ENCODE results near the gene AKAP6. TPM values are rescaled to one million over a fixed set of nuclear protein-coding genes. Genes with fewer than 3 reads are reported as not detected.
"Not testable (repeated sequence)": the region's sequence is repeated elsewhere in the genome, so short reads cannot be mapped to it uniquely, and the experiment has no call there.

AKAP6 gene
- total RNA-seq, 2 experiments from 2014 or later = 1.1 to 1.4 TPM

GRCh38 chr14:32370714-32371113 is 41.6 kb downstream of the AKAP6 start:
- Mint-ChIP-seq H3K9me3 (no peaks in the 10 kb centered on the region), H3K27ac (no peak overlapping the region), H3K4me1 (peaks cover 7% of the 10 kb centered on the region), H3K4me3 (no peak overlapping the region), H3K27me3 (peaks cover 4% of the 10 kb centered on the region), H3K36me3 (ENCODE audit: low read depth) (no peaks in the 10 kb centered on the region)
- CTCF ChIA-PET = no interaction called here
- DNase-seq = no peak
- POLR2A ChIA-PET = no interaction called here

- ChIA-PET CTCF (no interaction called here), POLR2A (no interaction called here)
- no peak for DNase-seq
- Mint-ChIP-seq H3K4me3 (no peak overlapping the region), H3K27me3 (peaks cover 4% of the 10 kb centered on the region), H3K36me3 (ENCODE audit: low read depth) (no peaks in the 10 kb centered on the region), H3K27ac (no peak overlapping the region), H3K9me3 (no peaks in the 10 kb centered on the region), H3K4me1 (peaks cover 7% of the 10 kb centered on the region)
These were observed 43.1 kb downstream of the AKAP6 start for GRCh38 chr14:32372154-32372553.

GRCh38 chr14:32373174-32373573 is 44.1 kb downstream of the AKAP6 start:
- H3K4me1 Mint-ChIP-seq; H3K4me3 Mint-ChIP-seq; H3K27ac Mint-ChIP-seq; POLR2A ChIA-PET; DNase-seq; H3K9me3 Mint-ChIP-seq; H3K27me3 Mint-ChIP-seq; H3K36me3 Mint-ChIP-seq (ENCODE audit: low read depth): not testable (repeated sequence)
- CTCF ChIA-PET = interaction anchor here (0.6 kb wide), 1 partner anchor 8 kb away, joined by 7 read pairs; no protein-coding TSS in a partner anchor

- CTCF ChIA-PET = no interaction called here
- no peak for DNase-seq
- Mint-ChIP-seq H3K27me3 (no peaks in the 10 kb centered on the region), H3K4me1 (peaks cover 7% of the 10 kb centered on the region), H3K36me3 (ENCODE audit: low read depth) (no peaks in the 10 kb centered on the region), H3K27ac (no peak overlapping the region), H3K9me3 (no peaks in the 10 kb centered on the region), H3K4me3 (no peak overlapping the region)
- POLR2A ChIA-PET = no interaction called here
These were observed 45.1 kb downstream of the AKAP6 start for GRCh38 chr14:32374155-32374554.

- H3K36me3 Mint-ChIP-seq (ENCODE audit: low read depth) = no peaks in the 10 kb centered on the region
- H3K9me3 Mint-ChIP-seq = no peaks in the 10 kb centered on the region
- H3K27ac Mint-ChIP-seq = no peak overlapping the region
- no peak for DNase-seq
- ChIA-PET POLR2A (no interaction called here), CTCF (no interaction called here)
- no peak overlapping the region for H3K4me3 Mint-ChIP-seq
- H3K27me3 Mint-ChIP-seq = no peaks in the 10 kb centered on the region
- H3K4me1 Mint-ChIP-seq = peaks cover 9% of the 10 kb centered on the region
These were observed 46.6 kb downstream of the AKAP6 start for GRCh38 chr14:32375663-32376062.

GRCh38 chr14:32377046-32377646 is 48.0 kb downstream of the AKAP6 start:
- H3K36me3 Mint-ChIP-seq (ENCODE audit: low read depth) = no peaks in the 10 kb centered on the region
- ChIA-PET POLR2A (interaction anchor here (0.7 kb wide), 1 partner anchor 27 kb away, joined by 3 read pairs; no protein-coding TSS in a partner anchor), CTCF (no interaction called here)
- H3K4me1 Mint-ChIP-seq = peaks cover 9% of the 10 kb centered on the region
- no peak overlapping the region for H3K27ac Mint-ChIP-seq
- H3K4me3 Mint-ChIP-seq = no peak overlapping the region
- H3K27me3 Mint-ChIP-seq = no peaks in the 10 kb centered on the region
- H3K9me3 Mint-ChIP-seq = no peaks in the 10 kb centered on the region
- no peak for DNase-seq

GRCh38 chr14:32378284-32378683 is 49.2 kb downstream of the AKAP6 start:
- H3K27ac Mint-ChIP-seq = no peak overlapping the region
- H3K36me3 Mint-ChIP-seq (ENCODE audit: low read depth) = no peaks in the 10 kb centered on the region
- peaks cover 9% of the 10 kb centered on the region for H3K4me1 Mint-ChIP-seq
- no peaks in the 10 kb centered on the region for H3K9me3 Mint-ChIP-seq
- no peak for DNase-seq
- H3K27me3 Mint-ChIP-seq = no peaks in the 10 kb centered on the region
- ChIA-PET CTCF (no interaction called here), POLR2A (no interaction called here)
- no peak overlapping the region for H3K4me3 Mint-ChIP-seq

- CTCF ChIA-PET = no interaction called here
- no peak overlapping the region for H3K4me3 Mint-ChIP-seq
- POLR2A ChIA-PET = no interaction called here
- DNase-seq = no peak
- no peaks in the 10 kb centered on the region for H3K9me3 Mint-ChIP-seq
- no peaks in the 10 kb centered on the region for H3K27me3 Mint-ChIP-seq
- peaks cover 9% of the 10 kb centered on the region for H3K4me1 Mint-ChIP-seq
- no peaks in the 10 kb centered on the region for H3K36me3 Mint-ChIP-seq (ENCODE audit: low read depth)
- no peak overlapping the region for H3K27ac Mint-ChIP-seq
These were observed 50.3 kb downstream of the AKAP6 start for GRCh38 chr14:32379447-32379846.

GRCh38 chr14:32381869-32382268 is 52.8 kb downstream of the AKAP6 start:
- POLR2A ChIA-PET = no interaction called here
- no peaks in the 10 kb centered on the region for H3K9me3 Mint-ChIP-seq
- no peaks in the 10 kb centered on the region for H3K36me3 Mint-ChIP-seq (ENCODE audit: low read depth)
- H3K4me1 Mint-ChIP-seq = peaks cover 9% of the 10 kb centered on the region
- no peaks in the 10 kb centered on the region for H3K27me3 Mint-ChIP-seq
- H3K4me3 Mint-ChIP-seq = no peak overlapping the region
- DNase-seq = no peak
- CTCF ChIA-PET = interaction anchor here (0.9 kb wide), 1 partner anchor 20 kb away, joined by 3 read pairs; no protein-coding TSS in a partner anchor
- no peak overlapping the region for H3K27ac Mint-ChIP-seq

GRCh38 chr14:32382704-32383103 is 53.6 kb downstream of the AKAP6 start:
- H3K9me3 Mint-ChIP-seq = no peaks in the 10 kb centered on the region
- no peaks in the 10 kb centered on the region for H3K36me3 Mint-ChIP-seq (ENCODE audit: low read depth)
- DNase-seq = no peak
- ChIA-PET CTCF (interaction anchor here (0.9 to 1.2 kb wide), 2 partner anchors 21 to 178 kb away, joined by 3 read pairs; no protein-coding TSS in a partner anchor), POLR2A (no interaction called here)
- H3K4me3 Mint-ChIP-seq = no peak overlapping the region
- no peaks in the 10 kb centered on the region for H3K27me3 Mint-ChIP-seq
- peaks cover 9% of the 10 kb centered on the region for H3K4me1 Mint-ChIP-seq
- H3K27ac Mint-ChIP-seq = no peak overlapping the region

- Mint-ChIP-seq H3K27ac (no peak overlapping the region), H3K36me3 (ENCODE audit: low read depth) (no peaks in the 10 kb centered on the region), H3K27me3 (peaks cover 7% of the 10 kb centered on the region), H3K4me3 (no peak overlapping the region), H3K4me1 (peaks cover 9% of the 10 kb centered on the region), H3K9me3 (no peaks in the 10 kb centered on the region)
- ChIA-PET POLR2A (no interaction called here), CTCF (interaction anchor here (1.2 kb wide), 1 partner anchor 177 kb away, joined by 3 read pairs; no protein-coding TSS in a partner anchor)
- no peak for DNase-seq
These were observed 54.4 kb downstream of the AKAP6 start for GRCh38 chr14:32383364-32384009.

GRCh38 chr14:32384464-32384863 is 55.4 kb downstream of the AKAP6 start:
- Mint-ChIP-seq H3K27ac (no peak overlapping the region), H3K36me3 (ENCODE audit: low read depth) (no peaks in the 10 kb centered on the region), H3K4me3 (no peak overlapping the region), H3K27me3 (peaks cover 11% of the 10 kb centered on the region), H3K4me1 (peaks cover 6% of the 10 kb centered on the region), H3K9me3 (no peaks in the 10 kb centered on the region)
- no peak for DNase-seq
- ChIA-PET POLR2A (no interaction called here), CTCF (no interaction called here)

- H3K4me1 Mint-ChIP-seq, POLR2A ChIA-PET: not testable (repeated sequence)
These were observed 58.2 kb downstream of the AKAP6 start for GRCh38 chr14:32387295-32387694.

GRCh38 chr14:32393119-32393518 is 64.0 kb downstream of the AKAP6 start:
- Mint-ChIP-seq H3K4me3 (no peak overlapping the region), H3K27me3 (peaks cover 21% of the 10 kb centered on the region), H3K4me1 (no peaks in the 10 kb centered on the region), H3K36me3 (ENCODE audit: low read depth) (no peaks in the 10 kb centered on the region), H3K27ac (no peak overlapping the region), H3K9me3 (peaks cover 3% of the 10 kb centered on the region)
- ChIA-PET CTCF (no interaction called here), POLR2A (no interaction called here)
- DNase-seq = no peak

More at GRCh38 chr14:32387295-32387694, 58.2 kb downstream of the AKAP6 start:
- H3K4me3 Mint-ChIP-seq; H3K9me3 Mint-ChIP-seq; H3K36me3 Mint-ChIP-seq (ENCODE audit: low read depth); DNase-seq; CTCF ChIA-PET; H3K27ac Mint-ChIP-seq: not testable (repeated sequence)
- peaks cover 21% of the 10 kb centered on the region for H3K27me3 Mint-ChIP-seq
